CD4-positive, alpha-beta T cell treated with Interleukin-15 for 4 hours (primary cell): ENCODE data around the gene RAD51B.
"Not testable (repeated sequence)": the region's sequence is repeated elsewhere in the genome, so short reads cannot be mapped to it uniquely, and the experiment has no call there.

ENCODE experiments used
- DNase-seq: peaks from one replicate; pipeline ENCODE4 v3.0.0-alpha.2; 2020; ENCODE audit warnings: low spot score

The RAD51B gene

GRCh38 chr14:68250927-68251768 lies 431.6 kb downstream of the RAD51B start:
- no peak for DNase-seq

- DNase-seq = no peak
These were observed 432.2 kb downstream of the RAD51B start for GRCh38 chr14:68251769-68252100.

- no peak for DNase-seq
These were observed 433.7 kb downstream of the RAD51B start for GRCh38 chr14:68253160-68253780.

- DNase-seq = no peak
These were observed 434.4 kb downstream of the RAD51B start for GRCh38 chr14:68253878-68254528.

GRCh38 chr14:68254669-68255527 lies 435.3 kb downstream of the RAD51B start:
- no peak for DNase-seq

GRCh38 chr14:68255693-68256178 lies 436.2 kb downstream of the RAD51B start:
- no peak for DNase-seq

GRCh38 chr14:68257969-68258368 lies 438.4 kb downstream of the RAD51B start:
- DNase-seq = no peak

- DNase-seq = not testable (repeated sequence)
These were observed 439.4 kb downstream of the RAD51B start for GRCh38 chr14:68258995-68259394.

- DNase-seq = no peak
These were observed 440.5 kb downstream of the RAD51B start for GRCh38 chr14:68260121-68260520.

- DNase-seq = no peak
These were observed 441.7 kb downstream of the RAD51B start for GRCh38 chr14:68261092-68261842.

GRCh38 chr14:68262567-68262966 lies 443.0 kb downstream of the RAD51B start:
- DNase-seq = no peak

- no peak for DNase-seq
These were observed 444.1 kb downstream of the RAD51B start for GRCh38 chr14:68263563-68264259.

GRCh38 chr14:68264260-68264569 lies 444.6 kb downstream of the RAD51B start:
- no peak for DNase-seq

GRCh38 chr14:68266998-68267397 lies 447.4 kb downstream of the RAD51B start:
- no peak for DNase-seq

- DNase-seq = no peak
These were observed 448.6 kb downstream of the RAD51B start for GRCh38 chr14:68268197-68268596.

GRCh38 chr14:68268719-68269118 lies 449.1 kb downstream of the RAD51B start:
- no peak for DNase-seq

GRCh38 chr14:68269136-68269927 lies 449.8 kb downstream of the RAD51B start:
- no peak for DNase-seq

- no peak for DNase-seq
These were observed 450.8 kb downstream of the RAD51B start for GRCh38 chr14:68270342-68270741.

GRCh38 chr14:68271913-68272391 lies 452.4 kb downstream of the RAD51B start:
- no peak for DNase-seq

- no peak for DNase-seq
These were observed 453.8 kb downstream of the RAD51B start for GRCh38 chr14:68273413-68273812.
